H1 (cell line): Measurements from ENCODE around the gene DCP1B. TPM values are rescaled to one million over a fixed set of nuclear protein-coding genes. Genes with fewer than 3 reads are reported as not detected.

Experiments
- CTCF ChIA-PET: fragments of 300-600 bp; sonication (Branson Sonifier 250); formaldehyde crosslinking; loops from one replicate; lab custom pipeline; 2021; ENCODE audit not compliant: partially characterized antibody; lab: Charles Lee
- POLR2A ChIA-PET: fragments of 300-600 bp; sonication (Branson Sonifier 250); formaldehyde crosslinking; loops from one replicate; lab custom pipeline; 2021; ENCODE audit warnings: inconsistent platforms; ENCODE audit not compliant: partially characterized antibody; lab: Charles Lee
- DNase-seq, 2 experiments: peaks; one replicate each; pipeline versions ENCODE4 v3.0.0 to v3.0.0-alpha.2; 2010 to 2022; ENCODE audit warnings: low spot score in 2 of 2, low read depth in 1 of 2, mixed read lengths in 1 of 2
- FAIRE-seq: peaks from 2 replicates; lab custom pipeline; 2011; peaks lifted over from hg19 to GRCh38; lab: Jason Lieb, UNC
- H2AFZ ChIP-seq: 2 replicates; pipeline ENCODE4 v1.8.1; 2012; ENCODE audit warnings: low read length, inconsistent platforms
- H2AK5ac ChIP-seq: 2 replicates; pipeline ENCODE4 v1.6.1; 2013; ENCODE audit warnings: low read depth, low read length
- H2BK120ac ChIP-seq: replicated peaks from 2 replicates; pipeline ENCODE3; 2013; ENCODE audit warnings: low read depth, low read length, inconsistent platforms
- H2BK12ac ChIP-seq: 2 replicates; pipeline ENCODE4 v1.6.1; 2013; ENCODE audit warnings: low read depth, low read length
- H2BK15ac ChIP-seq: 2 replicates; pipeline ENCODE4 v1.6.1; 2013; ENCODE audit warnings: low read length
- H2BK20ac ChIP-seq: 2 replicates; pipeline ENCODE4 v1.6.1; 2013; ENCODE audit warnings: low read length
- H2BK5ac ChIP-seq: 2 replicates; pipeline ENCODE4 v1.6.1; 2013; ENCODE audit warnings: low read depth, low read length
- H3K14ac ChIP-seq: 2 replicates; pipeline ENCODE4 v1.6.1; 2013; ENCODE audit warnings: inconsistent platforms; ENCODE audit not compliant: insufficient read length
- H3K18ac ChIP-seq: 2 replicates; pipeline ENCODE4 v1.6.1; 2013; ENCODE audit warnings: low read length; ENCODE audit errors: extremely low read depth
- H3K23ac ChIP-seq: 2 replicates; pipeline ENCODE4 v1.6.1; 2013; ENCODE audit warnings: inconsistent platforms; ENCODE audit not compliant: insufficient read length
- H3K23me2 ChIP-seq: 2 replicates; pipeline ENCODE4 v1.6.1; 2013; ENCODE audit warnings: low read depth, low read length
- H3K27ac ChIP-seq: 2 replicates; pipeline ENCODE4 v1.6.1; 2011; ENCODE audit warnings: low read depth, low read length, inconsistent platforms
- H3K27me3 ChIP-seq, 4 experiments: replicated peaks in 1 of 4; 1 replicate in 1 of 4; 2 replicates in 3 of 4; pipeline versions ENCODE4 v1.6.1 to v1.8.1; 2011 to 2013; ENCODE audit warnings: low read length in 3 of 4, mild to moderate bottlenecking in 3 of 4, inconsistent platforms in 2 of 4, mixed read lengths in 2 of 4, moderate library complexity in 1 of 4; ENCODE audit not compliant: control insufficient read depth in 3 of 4, insufficient read depth in 3 of 4; ENCODE audit errors: extremely low read depth in 1 of 4
- H3K36me3 ChIP-seq, 4 experiments: 2 replicates each; pipeline versions ENCODE4 v1.6.1 to v1.8.1; 2011 to 2013; ENCODE audit warnings: mild to moderate bottlenecking in 4 of 4, low read length in 3 of 4, moderate library complexity in 2 of 4, control low read depth in 1 of 4, inconsistent platforms in 1 of 4; ENCODE audit not compliant: insufficient read depth in 4 of 4, control insufficient read depth in 2 of 4
- H3K4ac ChIP-seq: replicated peaks from 2 replicates; pipeline ENCODE3; 2013; ENCODE audit warnings: low read length, low read depth, mixed read lengths, inconsistent platforms; ENCODE audit not compliant: insufficient read length
- H3K4me1 ChIP-seq, 4 experiments: replicated peaks in 1 of 4; 1 replicate in 1 of 4; 2 replicates in 3 of 4; pipeline versions ENCODE4 v1.6.1 to v1.8.1; 2011 to 2013; ENCODE audit warnings: low read length in 3 of 4, inconsistent platforms in 2 of 4, mixed read lengths in 1 of 4; ENCODE audit not compliant: insufficient read depth in 4 of 4, control insufficient read depth in 3 of 4
- H3K4me2 ChIP-seq, 2 experiments: 2 replicates each; pipeline versions ENCODE4 v1.6.1 to v1.8.1; 2011 to 2013; ENCODE audit warnings: low read depth in 2 of 2, low read length in 2 of 2, control low read depth in 1 of 2, inconsistent platforms in 1 of 2, mild to moderate bottlenecking in 1 of 2; ENCODE audit not compliant: insufficient read depth in 1 of 2
- H3K4me3 ChIP-seq, 4 experiments: fragments of 200-600, 300-600 bp in 1 of 4; sonication (generic), shearing (Covaris generic), sonication (Bioruptor Twin) in 1 of 4; 2 replicates each; pipeline versions ENCODE4 v1.5.1 to v1.8.1; 2011 to 2016; ENCODE audit warnings: low read length in 4 of 4, low read depth in 3 of 4, control low read depth in 2 of 4, inconsistent platforms in 2 of 4, mild to moderate bottlenecking in 2 of 4, mixed read lengths in 1 of 4, moderate library complexity in 1 of 4; ENCODE audit not compliant: insufficient read depth in 2 of 4; ENCODE audit errors: extremely low read depth in 1 of 4
- H3K56ac ChIP-seq: replicated peaks from 2 replicates; pipeline ENCODE3; 2013; ENCODE audit warnings: low read depth, mild to moderate bottlenecking, mixed read lengths, low read length, inconsistent platforms; ENCODE audit not compliant: insufficient read length
- H3K79me1 ChIP-seq: 2 replicates; pipeline ENCODE4 v1.6.1; 2013; ENCODE audit warnings: low read depth, low read length, control low read depth
- H3K79me2 ChIP-seq, 2 experiments: 2 replicates each; pipeline versions ENCODE4 v1.6.1 to v1.8.1; 2012 to 2013; ENCODE audit warnings: low read length in 2 of 2, mild to moderate bottlenecking in 2 of 2, inconsistent platforms in 1 of 2; ENCODE audit not compliant: insufficient read depth in 2 of 2, control insufficient read depth in 1 of 2
- H3K9ac ChIP-seq, 4 experiments: replicated peaks in 1 of 4; 1 replicate in 1 of 4; 2 replicates in 3 of 4; pipeline versions ENCODE4 v1.6.1 to v1.8.1; 2011 to 2013; ENCODE audit warnings: low read depth in 3 of 4, low read length in 3 of 4, control low read depth in 2 of 4, mild to moderate bottlenecking in 2 of 4, moderate library complexity in 2 of 4, inconsistent platforms in 1 of 4; ENCODE audit errors: extremely low read depth in 1 of 4
- H3K9me3 ChIP-seq, 2 experiments: 2 replicates each; pipeline versions ENCODE4 v1.6.1 to v1.8.1; 2012 to 2013; ENCODE audit warnings: mild to moderate bottlenecking in 2 of 2, moderate library complexity in 2 of 2, control low read depth in 1 of 2, inconsistent platforms in 1 of 2, low read depth in 1 of 2, low read length in 1 of 2, mixed read lengths in 1 of 2; ENCODE audit not compliant: insufficient read depth in 2 of 2
- H4K20me1 ChIP-seq, 2 experiments: replicated peaks in 1 of 2; 2 replicates each; pipeline versions ENCODE3 to v1.8.1; 2011 to 2013; ENCODE audit warnings: inconsistent platforms in 2 of 2, low read length in 2 of 2, mild to moderate bottlenecking in 1 of 2; ENCODE audit not compliant: insufficient read depth in 2 of 2, control insufficient read depth in 1 of 2
- H4K5ac ChIP-seq: 2 replicates; pipeline ENCODE4 v1.6.1; 2013; ENCODE audit warnings: low read length, low read depth, mixed read lengths, inconsistent platforms; ENCODE audit not compliant: insufficient read length
- H4K8ac ChIP-seq: 2 replicates; pipeline ENCODE4 v1.8.0; 2013; ENCODE audit warnings: mild to moderate bottlenecking, moderate library complexity, low read length, inconsistent platforms; ENCODE audit not compliant: insufficient read depth; ENCODE audit errors: extremely low read depth
- H4K91ac ChIP-seq: replicated peaks from 2 replicates; pipeline ENCODE3; 2013; ENCODE audit warnings: low read length, mixed read lengths, inconsistent platforms; ENCODE audit not compliant: insufficient read length
- CTBP2 ChIP-seq: IDR thresholded peaks from 2 replicates; pipeline ENCODE4 v1.7.0; 2011; ENCODE audit warnings: borderline replicate concordance, mild to moderate bottlenecking, moderate library complexity, mixed read lengths, low read length; ENCODE audit not compliant: insufficient read depth, insufficient read length
- SP1 ChIP-seq: IDR thresholded peaks from 2 replicates; pipeline ENCODE4 v1.6.1; 2011; ENCODE audit warnings: low read depth, low read length
- WGBS, 2 experiments: shearing (Covaris generic) in 1 of 2; methylation state at CpG; one replicate each; pipeline versions ENCODE4 v1.1.6 to v1.1.7; 2013 to 2015; ENCODE audit warnings: low lambda C conversion rate in 2 of 2, mixed read lengths in 2 of 2, inconsistent platforms in 1 of 2, low coverage in 1 of 2, missing lambda C conversion rate in 1 of 2; ENCODE audit not compliant: insufficient replicate concordance in 2 of 2, insufficient coverage in 1 of 2, insufficient read length in 1 of 2; ENCODE audit errors: extremely low coverage in 1 of 2, missing lambda C conversion rate in 1 of 2; 5-methylcytosine and 5-hydroxymethylcytosine counted together
- polyA plus RNA-seq, 7 experiments: library from polyadenylated mRNA; depleted of rRNA in 3 of 7; stranded (reverse) in 5 of 7; unstranded in 2 of 7; fragments of >200 nt in 5 of 7; fragments of 200-250 nt in 2 of 7; gene quantifications; 1 replicate in 5 of 7; 2 replicates in 1 of 7; 4 replicates in 1 of 7; pipeline versions ENCODE4 v1.2.1 to v1.2.3, GENCODE V29; 2011 to 2013; ENCODE audit warnings: missing spikeins in 2 of 7, mixed read lengths in 2 of 7
- total RNA-seq: library from RNA; stranded (reverse); fragmentation: NEBNext Ultra II Directional; extraction: Animal tissue kit (Norgen Biotek cat#: 25700); gene quantifications from 2 replicates; pipeline ENCODE4 v1.2.1, GENCODE V29; 2021

Gene DCP1B
- total and polyA plus RNA-seq, 2 of the 8 experiments (the other 6 are each of a cell fraction or from before 2014, with no cell fraction given) = 14.8 to 29.0 TPM

GRCh38 chr12:1907652-1908611 lies 96.3 kb downstream of the DCP1B start:
- Histone ChIP-seq H2BK20ac (no peak overlapping the region), H3K79me1 (no peaks in the 10 kb centered on the region), H2BK15ac (no peak overlapping the region), H3K79me2 (no peaks in the 10 kb centered on the region), H3K36me3 (no peaks in the 10 kb centered on the region), H3K27me3 (no peaks in the 10 kb centered on the region), H3K14ac (no peak overlapping the region), H4K5ac (no peak overlapping the region), H2AFZ (no peak overlapping the region), H2BK5ac (no peak overlapping the region), H3K27ac (no peak overlapping the region), H3K23ac (no peak overlapping the region), H3K9ac (no peak overlapping the region), H4K8ac (peak overlapping the region; percentile 35; the same call in 1 of the 2 replicates), H3K4me2 (no peak overlapping the region), H4K91ac (no peak overlapping the region), H2AK5ac (no peak overlapping the region), H3K18ac (no peak overlapping the region), H3K4me1 (no peaks in the 10 kb centered on the region), H4K20me1 (no peaks in the 10 kb centered on the region), H2BK120ac (no peak overlapping the region), H3K4me3 (no peak overlapping the region), H3K4ac (no peak overlapping the region), H3K56ac (no peak overlapping the region), H3K23me2 (0 out of 2 replicates have a peak, but pooled peaks cover 3% of the 10 kb centered on the region), H2BK12ac (no peak overlapping the region), H3K9me3 (peaks cover 0 to 3% of the 10 kb centered on the region in 2 experiments; a peak in 2 of 4 replicates)
- ChIA-PET POLR2A (interaction anchor here (0.6 to 0.8 kb wide), 2 partner anchors 8 to 91 kb away, joined by 3 to 6 read pairs; no protein-coding TSS in a partner anchor), CTCF (no interaction called here)
- WGBS, 2 experiments = 93% methylated on average over 59 of the region's 67 CpGs; no CpG with 5 or more reads in 1 of the 2 experiments
- TF ChIP-seq CTBP2 (no peak), SP1 (no peak)
- peak in 1 of 2 experiments; percentile 42 for DNase-seq
- no peak for FAIRE-seq
